K562 (cell line): ENCODE data around the gene PRRC2A. TPM values are rescaled to one million over a fixed set of nuclear protein-coding genes. Genes with fewer than 3 reads are reported as not detected.

ENCODE experiments used
- BCLAF1 ChIP-seq, 2 experiments: fragments of 450-650 bp in 1 of 2; IDR thresholded peaks; 2 replicates each; pipeline ENCODE4 v1.6.1; 2011 to 2017; ENCODE audit warnings: low read depth in 2 of 2, antibody characterized with exemption in 1 of 2, borderline replicate concordance in 1 of 2, low read length in 1 of 2, mild to moderate bottlenecking in 1 of 2, mixed read lengths in 1 of 2; ENCODE audit not compliant: control insufficient read depth in 1 of 2
- CBFA2T2 ChIP-seq: fragments of 450-650 bp; conservative IDR thresholded peaks from 2 replicates; pipeline ENCODE4 v1.6.1; 2017; ENCODE audit warnings: mild to moderate bottlenecking
- CBX8 ChIP-seq: fragments of 200-600 bp; sonication (generic); IDR thresholded peaks from 2 replicates; pipeline ENCODE4 v1.6.1; 2012; ENCODE audit warnings: borderline replicate concordance, mixed run types, low read depth, mild to moderate bottlenecking, moderate library complexity, mixed read lengths, low read length, control low read depth, inconsistent platforms; ENCODE audit not compliant: poor library complexity, severe bottlenecking; ENCODE audit errors: extremely low read depth
- HDAC1 ChIP-seq, 2 experiments: fragments of 450-650 bp; IDR thresholded peaks; 2 replicates each; pipeline ENCODE4 v1.6.1; 2016 to 2017; ENCODE audit warnings: inconsistent platforms in 1 of 2, mild to moderate bottlenecking in 1 of 2, moderate library complexity in 1 of 2
- PRDM10 ChIP-seq: fragments of 450-650 bp; IDR thresholded peaks from 2 replicates; pipeline ENCODE4 v1.6.1; 2018; ENCODE audit not compliant: partially characterized antibody
- TAL1 ChIP-seq: fragments of 450-650 bp; IDR thresholded peaks from 2 replicates; pipeline ENCODE4 v1.6.1; 2016; ENCODE audit warnings: mild to moderate bottlenecking
- ZBTB33 ChIP-seq: sonication (generic); formaldehyde crosslinking; IDR thresholded peaks from 2 replicates; pipeline ENCODE4 v1.8.1; 2023; ENCODE audit warnings: mild to moderate bottlenecking, missing genetic modification reagents
- ZEB2 ChIP-seq: fragments of 450-650 bp; IDR thresholded peaks from 2 replicates; pipeline ENCODE4 v1.6.1; 2016
- ZKSCAN1 ChIP-seq: fragments of 150-350 bp; IDR thresholded peaks from 2 replicates; pipeline ENCODE4 v1.6.1; 2016; ENCODE audit warnings: low read depth, low read length
- polyA plus RNA-seq, 8 experiments: library from polyadenylated mRNA; depleted of rRNA in 4 of 8; stranded (reverse) in 5 of 8; unstranded in 3 of 8; fragments of >200 nt; fragmentation: Nextera tagmentation in 2 of 8; fragmentation: Illumina TruSeq in 1 of 8; extraction: Ambion mirVana in 2 of 8; extraction: Trizol in 1 of 8; gene quantifications; 2 replicates each; pipeline versions ENCODE4 v1.2.1 to v1.2.3, GENCODE V29; 2011 to 2014; ENCODE audit warnings: inconsistent platforms in 1 of 8, missing spikeins in 1 of 8
- total RNA-seq, 7 experiments: library from RNA; depleted of rRNA in 6 of 7; stranded (reverse); fragments of >200 nt in 6 of 7; fragmentation: Illumina TruSeq in 2 of 7; extraction: Trizol in 2 of 7; gene quantifications; 2 replicates each; pipeline versions ENCODE4 v1.2.1 to v1.2.3, GENCODE V29; 2011 to 2021; ENCODE audit warnings: low replicate concordance in 1 of 7
- TF ChIP-seq, protein P1 (sequence below): fragments of 450-650 bp; IDR thresholded peaks from 2 replicates; pipeline ENCODE4 v1.6.1; 2014; ENCODE audit warnings: low read depth, mild to moderate bottlenecking, moderate library complexity, borderline replicate concordance
- TF ChIP-seq, protein P2 (sequence below): fragments of 450-650 bp; IDR thresholded peaks from 2 replicates; pipeline ENCODE4 v1.6.1; 2016
- TF ChIP-seq, protein P3 (sequence below): sonication (generic); formaldehyde crosslinking; IDR thresholded peaks from 2 replicates; pipeline ENCODE4 v1.8.0; 2022; ENCODE audit warnings: missing genetic modification reagents, mild to moderate bottlenecking, borderline replicate concordance

PRRC2A gene
- total and polyA plus RNA-seq, 9 of the 15 experiments (the other 6 are each of a cell fraction or from before 2014, with no cell fraction given), result 1.0 to 332 (median 63.0) TPM

DNA sequence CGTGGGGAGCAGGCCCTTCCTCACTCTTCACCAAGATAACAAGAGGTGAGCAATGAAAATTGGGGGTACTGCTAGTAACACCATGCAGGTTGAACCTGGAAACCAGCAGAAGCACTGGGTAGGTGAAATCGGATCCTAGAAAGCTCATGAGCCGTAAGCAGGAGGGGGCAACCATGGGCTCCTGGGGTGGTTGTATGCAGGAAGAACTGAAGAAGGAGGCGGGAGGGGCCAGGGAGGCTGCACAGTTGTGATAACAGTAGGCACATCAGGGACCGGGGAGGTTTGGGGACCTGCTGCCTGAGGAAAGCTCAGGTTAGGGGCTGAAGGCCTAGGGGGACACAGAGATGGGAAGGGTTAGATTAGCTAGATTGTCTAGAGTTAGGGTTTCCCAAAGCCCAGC is 66.0 kb downstream of the PRRC2A start (continued):
- TF ChIP-seq, protein P1, sequence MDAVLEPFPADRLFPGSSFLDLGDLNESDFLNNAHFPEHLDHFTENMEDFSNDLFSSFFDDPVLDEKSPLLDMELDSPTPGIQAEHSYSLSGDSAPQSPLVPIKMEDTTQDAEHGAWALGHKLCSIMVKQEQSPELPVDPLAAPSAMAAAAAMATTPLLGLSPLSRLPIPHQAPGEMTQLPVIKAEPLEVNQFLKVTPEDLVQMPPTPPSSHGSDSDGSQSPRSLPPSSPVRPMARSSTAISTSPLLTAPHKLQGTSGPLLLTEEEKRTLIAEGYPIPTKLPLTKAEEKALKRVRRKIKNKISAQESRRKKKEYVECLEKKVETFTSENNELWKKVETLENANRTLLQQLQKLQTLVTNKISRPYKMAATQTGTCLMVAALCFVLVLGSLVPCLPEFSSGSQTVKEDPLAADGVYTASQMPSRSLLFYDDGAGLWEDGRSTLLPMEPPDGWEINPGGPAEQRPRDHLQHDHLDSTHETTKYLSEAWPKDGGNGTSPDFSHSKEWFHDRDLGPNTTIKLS, result no peak
- peak; percentile 67; the same call in 1 of the 2 replicates for TF ChIP-seq TAL1
- TF ChIP-seq CBFA2T2, result peak; percentile 54
- peak; percentile 65 for TF ChIP-seq PRDM10
- peak; percentile 62; the same call in 1 of the 2 replicates for TF ChIP-seq ZBTB33 (CRISPR knock-in tag)
- no peak for TF ChIP-seq ZEB2
- TF ChIP-seq HDAC1 (IDR thresholded peaks at IDR 0.05), result peak in 1 of 2 experiments; percentile 44; a peak in 2 of 4 replicates
- TF ChIP-seq CBX8, result no peak
- TF ChIP-seq, protein P2, sequence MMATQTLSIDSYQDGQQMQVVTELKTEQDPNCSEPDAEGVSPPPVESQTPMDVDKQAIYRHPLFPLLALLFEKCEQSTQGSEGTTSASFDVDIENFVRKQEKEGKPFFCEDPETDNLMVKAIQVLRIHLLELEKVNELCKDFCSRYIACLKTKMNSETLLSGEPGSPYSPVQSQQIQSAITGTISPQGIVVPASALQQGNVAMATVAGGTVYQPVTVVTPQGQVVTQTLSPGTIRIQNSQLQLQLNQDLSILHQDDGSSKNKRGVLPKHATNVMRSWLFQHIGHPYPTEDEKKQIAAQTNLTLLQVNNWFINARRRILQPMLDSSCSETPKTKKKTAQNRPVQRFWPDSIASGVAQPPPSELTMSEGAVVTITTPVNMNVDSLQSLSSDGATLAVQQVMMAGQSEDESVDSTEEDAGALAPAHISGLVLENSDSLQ, result no peak
- TF ChIP-seq, protein P3, sequence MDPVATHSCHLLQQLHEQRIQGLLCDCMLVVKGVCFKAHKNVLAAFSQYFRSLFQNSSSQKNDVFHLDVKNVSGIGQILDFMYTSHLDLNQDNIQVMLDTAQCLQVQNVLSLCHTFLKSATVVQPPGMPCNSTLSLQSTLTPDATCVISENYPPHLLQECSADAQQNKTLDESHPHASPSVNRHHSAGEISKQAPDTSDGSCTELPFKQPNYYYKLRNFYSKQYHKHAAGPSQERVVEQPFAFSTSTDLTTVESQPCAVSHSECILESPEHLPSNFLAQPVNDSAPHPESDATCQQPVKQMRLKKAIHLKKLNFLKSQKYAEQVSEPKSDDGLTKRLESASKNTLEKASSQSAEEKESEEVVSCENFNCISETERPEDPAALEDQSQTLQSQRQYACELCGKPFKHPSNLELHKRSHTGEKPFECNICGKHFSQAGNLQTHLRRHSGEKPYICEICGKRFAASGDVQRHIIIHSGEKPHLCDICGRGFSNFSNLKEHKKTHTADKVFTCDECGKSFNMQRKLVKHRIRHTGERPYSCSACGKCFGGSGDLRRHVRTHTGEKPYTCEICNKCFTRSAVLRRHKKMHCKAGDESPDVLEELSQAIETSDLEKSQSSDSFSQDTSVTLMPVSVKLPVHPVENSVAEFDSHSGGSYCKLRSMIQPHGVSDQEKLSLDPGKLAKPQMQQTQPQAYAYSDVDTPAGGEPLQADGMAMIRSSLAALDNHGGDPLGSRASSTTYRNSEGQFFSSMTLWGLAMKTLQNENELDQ (CRISPR knock-in tag), result no peak
- peak; percentile 26; the same call in 1 of the 2 replicates for TF ChIP-seq ZKSCAN1
- TF ChIP-seq BCLAF1 (IDR thresholded peaks at IDR 0.05; ENCODE audit: borderline replicate concordance in 1 of 2, control insufficient read depth in 1 of 2, low read depth in 2 of 2, low read length in 1 of 2), result no peak
